HL-60 (cell line): ENCODE results near the gene PTPRB.

Experiments
- CTCF ChIP-seq: IDR thresholded peaks from one replicate; pipeline ENCODE4 v1.5.1; 2011; ENCODE audit warnings: low read length, control low read depth, inconsistent platforms; ENCODE audit not compliant: insufficient read depth
- GABPA ChIP-seq: IDR thresholded peaks from 2 replicates; pipeline ENCODE4 v1.6.1; 2012; ENCODE audit warnings: low read depth
- POLR2AphosphoS5 ChIP-seq: IDR thresholded peaks from 2 replicates; pipeline ENCODE4 v1.6.1; 2012; ENCODE audit warnings: low read depth
- REST ChIP-seq: IDR thresholded peaks from 2 replicates; pipeline ENCODE4 v1.6.1; 2012; ENCODE audit warnings: low read depth; ENCODE audit not compliant: insufficient replicate concordance
- SPI1 ChIP-seq: IDR thresholded peaks from 2 replicates; pipeline ENCODE4 v1.6.1; 2012; ENCODE audit warnings: low read depth, mild to moderate bottlenecking, borderline replicate concordance

- TF ChIP-seq POLR2AphosphoS5 (no peak), CTCF (no peak), GABPA (no peak), SPI1 (no peak), REST (no peak)
These were observed 44.6 kb downstream of the PTPRB start for GRCh38 chr12:70592664-70593063.
